T-helper 2 cell treated with Interferon-gamma antibody and Interleukin-4, amounts not matched to agents 5 μg/mL and 100 μg/mL, for 36 hours (primary cell): ENCODE results near the gene OR52E6.

Experiments
- DNase-seq: peaks from one replicate; pipeline ENCODE4 v3.0.0; 2021; ENCODE audit warnings: low spot score
- H3K27ac Mint-ChIP-seq: one replicate; pipeline ENCODE4 v1.8.0; 2021; ENCODE audit warnings: mild to moderate bottlenecking, mixed read lengths
- H3K27me3 Mint-ChIP-seq: one replicate; pipeline ENCODE4 v1.8.0; 2021; ENCODE audit warnings: low read depth, mixed read lengths
- H3K36me3 Mint-ChIP-seq: one replicate; pipeline ENCODE4 v1.8.0; 2021; ENCODE audit warnings: low read depth, mixed read lengths
- H3K4me1 Mint-ChIP-seq: one replicate; pipeline ENCODE4 v1.8.0; 2021; ENCODE audit warnings: low read depth, mixed read lengths
- H3K4me3 Mint-ChIP-seq: one replicate; pipeline ENCODE4 v1.8.0; 2022; ENCODE audit warnings: mild to moderate bottlenecking, moderate library complexity, mixed read lengths
- H3K9me3 Mint-ChIP-seq: one replicate; pipeline ENCODE4 v1.8.0; 2021; ENCODE audit warnings: mixed read lengths

The OR52E6 gene

DNA sequence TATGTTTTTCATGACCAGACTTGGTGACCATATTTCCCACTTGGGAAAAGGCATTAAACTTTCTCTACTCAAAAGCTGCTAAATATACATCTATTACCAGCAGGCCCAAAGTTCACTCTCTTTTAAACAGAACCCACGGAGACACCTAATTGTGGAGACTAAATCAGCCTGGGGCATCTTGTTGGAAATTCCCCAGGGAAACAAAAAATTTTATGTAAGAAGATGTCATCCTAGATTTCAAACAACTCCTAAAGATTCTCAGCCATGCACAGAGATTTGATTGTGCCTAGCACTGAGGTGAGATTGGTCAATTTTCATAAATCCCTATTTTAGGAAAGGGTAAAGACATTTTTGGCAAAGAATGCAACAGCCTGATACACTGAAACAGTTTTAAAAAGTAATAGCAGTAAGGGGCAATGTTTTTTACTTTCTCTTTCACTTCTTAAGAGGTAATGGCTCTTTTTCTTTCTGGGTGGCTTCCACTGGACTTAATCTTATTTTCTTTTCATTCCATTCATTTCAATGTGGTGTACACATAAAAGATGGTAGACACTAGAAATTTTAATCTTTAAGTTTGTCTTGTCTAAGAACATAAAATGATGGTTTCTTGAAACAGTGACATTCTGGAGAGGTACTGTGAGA is 23.3 kb downstream of the OR52E6 start:
- H3K27me3 Mint-ChIP-seq, result peaks cover 7% of the 10 kb centered on the region
- DNase-seq, result no peak
- H3K27ac Mint-ChIP-seq, result peak overlapping the region; percentile 68
- H3K4me1 Mint-ChIP-seq, result peaks cover 7% of the 10 kb centered on the region
- peak overlapping the region; percentile 78 for H3K4me3 Mint-ChIP-seq
- H3K9me3 Mint-ChIP-seq, result no peaks in the 10 kb centered on the region
- no peaks in the 10 kb centered on the region for H3K36me3 Mint-ChIP-seq

DNA sequence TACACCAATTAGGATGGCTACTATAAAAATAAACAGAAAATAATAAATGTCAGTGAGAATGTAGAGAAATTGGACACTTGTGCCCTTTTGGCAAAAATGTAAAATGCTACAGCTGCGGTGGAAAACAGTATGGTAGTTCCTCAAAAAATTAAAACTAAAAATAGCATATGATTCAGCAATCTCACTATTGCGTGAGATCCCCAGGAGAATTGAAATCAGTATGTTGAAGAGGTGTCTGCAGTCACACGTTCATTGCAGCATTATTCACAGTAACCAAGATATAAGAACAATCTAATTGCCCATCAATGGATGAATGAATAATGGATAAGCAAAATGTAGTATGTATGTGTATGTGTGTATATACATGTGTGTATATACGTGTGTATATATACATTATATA is 26.2 kb downstream of the OR52E6 start:
- DNase-seq, result no peak
- Mint-ChIP-seq H3K27me3 (peaks cover 16% of the 10 kb centered on the region), H3K36me3 (no peaks in the 10 kb centered on the region), H3K4me1 (peaks cover 7% of the 10 kb centered on the region), H3K4me3 (no peak overlapping the region), H3K27ac (no peak overlapping the region), H3K9me3 (no peaks in the 10 kb centered on the region)

DNA sequence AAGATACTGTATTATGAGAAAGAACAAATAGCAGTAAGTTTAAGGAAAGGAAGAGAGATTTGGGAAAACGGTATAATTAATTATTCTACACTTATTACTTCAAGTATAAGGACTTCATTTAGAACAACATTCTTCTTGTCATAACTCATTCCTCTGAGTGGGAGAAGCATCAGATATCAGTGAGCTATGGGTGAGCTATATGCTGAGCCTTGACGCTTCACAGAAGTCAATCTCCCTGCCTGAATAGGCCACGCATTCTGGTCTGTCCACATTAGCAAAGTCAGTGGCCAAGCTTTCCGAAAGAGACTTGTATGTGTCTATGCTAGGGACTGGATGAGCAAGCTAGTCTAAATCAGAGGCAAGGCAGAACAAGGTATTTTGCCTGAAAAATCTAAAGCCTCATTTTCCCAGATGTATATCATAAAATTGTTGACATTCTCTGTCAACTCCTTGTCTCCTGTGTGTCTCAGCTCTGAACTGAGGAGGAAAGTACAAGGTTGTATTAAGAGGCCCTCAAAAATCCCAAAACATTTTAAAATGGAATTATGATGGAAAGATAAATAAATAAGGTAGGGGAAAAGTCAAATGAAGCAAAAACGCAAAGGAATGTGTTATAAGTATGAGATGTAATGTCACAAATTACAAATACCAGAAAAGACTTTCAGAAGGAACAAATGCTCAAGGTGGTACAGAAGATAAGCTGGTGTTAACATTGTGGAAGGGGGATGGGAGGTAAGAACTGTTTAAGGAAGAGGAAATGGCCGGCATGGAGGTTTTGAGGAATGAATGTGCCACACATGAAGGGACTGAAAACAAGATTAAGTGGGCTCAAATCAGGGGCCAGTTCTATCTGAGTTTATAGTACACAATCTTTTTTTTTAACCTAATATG is 31.5 kb downstream of the OR52E6 start:
- Mint-ChIP-seq H3K9me3 (no peaks in the 10 kb centered on the region), H3K27me3 (peaks cover 29% of the 10 kb centered on the region), H3K36me3 (no peaks in the 10 kb centered on the region), H3K4me3 (no peak overlapping the region), H3K4me1 (peaks cover 10% of the 10 kb centered on the region), H3K27ac (no peak overlapping the region)
- DNase-seq, result no peak

DNA sequence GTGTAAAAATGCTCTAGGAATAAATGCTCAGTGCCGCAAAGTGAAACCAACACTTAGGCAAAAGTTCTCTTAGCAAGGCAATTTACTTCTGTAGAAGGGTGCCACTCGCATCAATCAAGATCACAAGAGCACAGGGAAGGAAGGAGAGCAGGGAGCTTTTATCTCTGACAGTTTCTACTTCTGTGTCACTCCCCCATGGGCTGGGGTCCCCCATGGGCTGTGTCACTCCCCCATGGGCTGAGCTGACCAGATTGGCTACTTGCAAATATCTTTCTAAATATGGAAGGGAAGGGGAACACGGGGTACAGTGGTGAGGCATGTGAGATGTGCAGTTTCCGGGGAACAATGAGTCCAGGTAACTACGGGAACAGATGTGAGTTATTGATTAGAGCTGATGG is 32.6 kb downstream of the OR52E6 start:
- Mint-ChIP-seq H3K4me3 (peak overlapping the region; percentile 86), H3K4me1 (peaks cover 10% of the 10 kb centered on the region), H3K36me3 (no peaks in the 10 kb centered on the region), H3K27ac (no peak overlapping the region), H3K27me3 (peaks cover 29% of the 10 kb centered on the region), H3K9me3 (no peaks in the 10 kb centered on the region)
- peak; percentile 6 for DNase-seq

DNA sequence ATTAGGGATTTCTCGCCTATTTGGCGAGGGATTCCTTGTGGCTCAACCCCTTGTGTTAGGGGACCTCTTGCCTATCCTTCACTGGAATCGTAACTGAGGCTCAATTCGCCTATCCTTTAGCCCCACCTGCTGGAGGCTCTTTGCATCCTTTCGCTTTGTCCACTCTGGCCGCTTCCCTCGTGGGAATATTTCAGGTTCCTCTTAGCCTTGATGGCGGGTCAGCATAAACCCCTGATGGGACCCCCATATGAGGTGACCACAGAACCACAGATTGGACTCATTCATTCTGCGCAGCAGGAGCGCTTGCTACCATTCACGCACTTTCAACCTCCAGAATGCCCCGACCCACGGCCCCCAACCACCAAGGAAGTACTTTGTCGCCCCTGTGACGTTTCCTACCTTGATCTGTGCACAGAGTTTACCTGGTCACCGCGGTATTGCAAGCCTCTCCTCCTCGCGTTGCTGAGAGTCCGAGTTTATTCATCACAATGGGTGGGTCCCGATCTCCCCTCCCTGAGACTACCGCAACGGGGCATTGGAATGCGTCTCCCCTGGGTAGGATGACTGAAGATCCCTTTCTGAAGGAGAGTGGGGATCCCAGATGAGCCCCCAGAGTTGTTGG is 33.1 kb downstream of the OR52E6 start, which contains the start of gene OR52N2:
Gene OR52N2, plus strand, starts transcription at position 425 of the 622 bp plus-strand sequence. CDS start 11,412 bp downstream, outside the sequence.
- Mint-ChIP-seq H3K27me3 (peaks cover 24% of the 10 kb centered on the region), H3K9me3 (no peaks in the 10 kb centered on the region), H3K4me1 (peaks cover 10% of the 10 kb centered on the region), H3K27ac (no peak within 1 kb of the TSS), H3K4me3 (peak within 1 kb of the TSS; percentile 86), H3K36me3 (no peaks in the 10 kb centered on the region)
- DNase-seq, result peak; percentile 60

DNA sequence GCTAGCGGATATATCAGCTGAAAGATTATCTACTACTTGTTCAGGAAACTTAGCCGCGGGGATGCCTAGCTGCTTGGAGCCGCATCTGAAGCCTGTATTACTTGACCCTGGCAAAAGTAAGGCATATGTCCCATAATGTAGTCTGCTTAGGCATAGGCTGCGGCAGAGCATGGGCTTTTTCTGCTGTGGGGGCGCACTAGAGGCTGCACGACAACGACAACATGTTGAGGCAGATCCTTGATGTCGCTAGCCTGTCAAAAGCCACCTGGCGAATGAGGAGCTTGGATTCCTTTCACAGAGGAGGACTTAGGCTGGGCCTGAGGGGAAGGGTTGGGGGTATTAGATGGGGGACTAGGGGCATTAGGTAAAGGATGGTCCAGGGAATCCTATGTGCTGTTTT is 34.1 kb downstream of the OR52E6 start:
- peaks cover 20% of the 10 kb centered on the region for H3K27me3 Mint-ChIP-seq
- H3K4me1 Mint-ChIP-seq, result peaks cover 10% of the 10 kb centered on the region
- DNase-seq, result no peak
- no peaks in the 10 kb centered on the region for H3K36me3 Mint-ChIP-seq
- H3K27ac Mint-ChIP-seq, result no peak overlapping the region
- no peaks in the 10 kb centered on the region for H3K9me3 Mint-ChIP-seq
- no peak overlapping the region for H3K4me3 Mint-ChIP-seq

DNA sequence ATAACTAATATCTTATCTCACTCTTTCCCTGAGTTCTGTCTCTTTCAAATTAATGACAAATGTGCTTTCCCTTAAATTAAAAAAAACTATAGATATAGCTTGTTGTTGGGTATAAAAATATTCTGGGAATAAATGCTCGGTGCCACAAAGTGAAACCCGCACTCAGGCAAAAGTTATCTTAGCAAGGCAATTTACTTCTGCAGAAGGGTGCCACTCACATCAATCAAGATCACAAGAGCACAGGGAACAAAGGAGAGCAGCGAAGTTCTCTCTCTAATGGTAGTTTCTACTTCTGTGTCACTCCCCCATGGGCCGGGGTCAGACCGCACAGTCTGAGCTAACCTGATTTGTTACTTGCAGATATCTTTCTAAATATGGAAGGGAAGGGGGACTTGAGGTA is 37.7 kb downstream of the OR52E6 start:
- Mint-ChIP-seq H3K36me3 (no peaks in the 10 kb centered on the region), H3K27me3 (peaks cover 5% of the 10 kb centered on the region), H3K4me3 (no peak overlapping the region), H3K4me1 (peaks cover 6% of the 10 kb centered on the region), H3K27ac (no peak overlapping the region), H3K9me3 (no peaks in the 10 kb centered on the region)
- DNase-seq, result no peak

DNA sequence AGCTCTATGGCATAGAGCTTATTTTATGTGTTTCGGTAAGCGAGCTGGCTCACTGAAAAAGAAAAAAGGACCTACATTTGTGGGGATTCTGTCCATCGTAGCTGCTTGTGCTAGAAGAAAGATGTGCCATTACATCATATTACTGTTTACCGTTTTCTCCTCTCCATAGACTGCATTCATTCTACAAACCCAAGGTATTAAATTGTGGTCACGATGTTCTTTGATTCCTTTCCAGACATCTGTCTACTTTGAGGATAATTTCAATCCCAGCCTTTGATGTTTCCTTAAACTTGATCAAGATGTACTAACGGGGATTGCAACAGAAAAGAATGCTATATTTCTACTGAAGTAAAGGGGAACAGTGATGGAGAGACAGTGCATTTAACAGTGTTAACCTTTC is 45.2 kb downstream of the OR52E6 start:
- Mint-ChIP-seq H3K27me3 (peaks cover 2% of the 10 kb centered on the region), H3K27ac (no peak overlapping the region), H3K4me1 (no peaks in the 10 kb centered on the region), H3K36me3 (no peaks in the 10 kb centered on the region), H3K4me3 (no peak overlapping the region), H3K9me3 (no peaks in the 10 kb centered on the region)
- DNase-seq, result no peak

DNA sequence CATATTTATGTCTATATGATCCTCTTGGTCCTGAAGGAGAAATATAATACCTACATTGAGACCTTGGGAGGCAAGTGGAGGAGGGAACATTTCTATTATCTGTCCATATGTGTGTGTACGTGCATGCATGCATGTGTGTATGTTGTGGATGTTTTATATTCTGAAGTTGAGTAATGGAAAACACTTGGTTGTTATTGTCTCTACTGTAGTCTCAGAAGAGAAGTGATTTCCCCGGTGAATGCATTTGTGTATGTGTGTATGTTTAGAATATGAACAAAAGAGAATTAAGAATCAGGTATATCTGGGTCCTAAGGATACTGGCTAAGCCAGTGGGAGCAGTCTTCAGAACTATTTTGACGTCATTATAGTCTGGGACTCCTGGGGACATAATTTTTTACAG is 50.5 kb downstream of the OR52E6 start, which contains the start of gene OR52N1:
Gene OR52N1, minus strand, starts transcription at position 101 of the 400 bp plus-strand sequence. CDS start 2,449 bp downstream, outside the sequence.
- Mint-ChIP-seq H3K4me1 (no peaks in the 10 kb centered on the region), H3K36me3 (no peaks in the 10 kb centered on the region), H3K4me3 (no peak within 1 kb of the TSS), H3K27ac (no peak within 1 kb of the TSS), H3K27me3 (peaks cover 5% of the 10 kb centered on the region), H3K9me3 (no peaks in the 10 kb centered on the region)
- DNase-seq, result no peak
